Sigmoid colon (tissue), 4 donors: ENCODE measurements around the gene KRAS.

Experiments used
- EP300 ChIP-seq, 4 donors: sonication (generic); formaldehyde crosslinking; IDR thresholded peaks; one replicate each; pipeline ENCODE4 v1.6.1; 2017; ENCODE audit warnings: antibody characterized with exemption in 4 of 4
- POLR2A ChIP-seq, 2 donors: fragments of 450-650 bp; IDR thresholded peaks; one replicate each; pipeline ENCODE4 v1.6.1; 2016; ENCODE audit warnings: antibody characterized with exemption in 2 of 2, mild to moderate bottlenecking in 2 of 2, moderate library complexity in 2 of 2
- POLR2AphosphoS5 ChIP-seq, 4 donors: sonication (generic); formaldehyde crosslinking; IDR thresholded peaks; one replicate each; pipeline ENCODE4 v1.6.1; 2017; ENCODE audit warnings: antibody characterized with exemption in 4 of 4
- TF ChIP-seq, protein P1 (sequence below), 4 experiments: fragments of 450-650 bp in 3 of 4; fragments of 200-600 bp in 1 of 4; IDR thresholded peaks; one replicate each; pipeline ENCODE4 v1.5.1; 2016 to 2019; ENCODE audit warnings: antibody characterized with exemption in 4 of 4, mild to moderate bottlenecking in 3 of 4, moderate library complexity in 2 of 4

DNA sequence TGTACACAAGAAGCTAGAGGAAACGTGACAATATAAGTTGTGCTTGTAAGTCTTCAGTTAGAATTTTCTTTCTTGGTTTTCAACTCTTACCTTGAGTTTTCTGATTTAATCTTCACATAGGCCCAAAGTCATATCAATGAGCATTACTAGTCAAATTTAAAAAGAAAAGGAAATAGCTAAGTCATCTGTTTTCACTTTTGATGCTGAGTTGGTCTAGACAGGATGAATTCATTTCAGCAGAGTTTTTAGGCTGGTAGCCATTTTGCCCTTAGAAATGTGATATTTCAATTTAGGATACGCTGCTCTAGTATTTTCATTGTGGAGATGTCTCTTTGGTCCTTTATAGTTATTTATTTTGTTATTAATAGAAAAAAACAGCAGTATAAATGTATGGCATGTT, 44.6 kb upstream of the KRAS start:
- TF ChIP-seq, protein P1, sequence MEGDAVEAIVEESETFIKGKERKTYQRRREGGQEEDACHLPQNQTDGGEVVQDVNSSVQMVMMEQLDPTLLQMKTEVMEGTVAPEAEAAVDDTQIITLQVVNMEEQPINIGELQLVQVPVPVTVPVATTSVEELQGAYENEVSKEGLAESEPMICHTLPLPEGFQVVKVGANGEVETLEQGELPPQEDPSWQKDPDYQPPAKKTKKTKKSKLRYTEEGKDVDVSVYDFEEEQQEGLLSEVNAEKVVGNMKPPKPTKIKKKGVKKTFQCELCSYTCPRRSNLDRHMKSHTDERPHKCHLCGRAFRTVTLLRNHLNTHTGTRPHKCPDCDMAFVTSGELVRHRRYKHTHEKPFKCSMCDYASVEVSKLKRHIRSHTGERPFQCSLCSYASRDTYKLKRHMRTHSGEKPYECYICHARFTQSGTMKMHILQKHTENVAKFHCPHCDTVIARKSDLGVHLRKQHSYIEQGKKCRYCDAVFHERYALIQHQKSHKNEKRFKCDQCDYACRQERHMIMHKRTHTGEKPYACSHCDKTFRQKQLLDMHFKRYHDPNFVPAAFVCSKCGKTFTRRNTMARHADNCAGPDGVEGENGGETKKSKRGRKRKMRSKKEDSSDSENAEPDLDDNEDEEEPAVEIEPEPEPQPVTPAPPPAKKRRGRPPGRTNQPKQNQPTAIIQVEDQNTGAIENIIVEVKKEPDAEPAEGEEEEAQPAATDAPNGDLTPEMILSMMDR (IDR thresholded peaks at IDR 0.05): no peak
- TF ChIP-seq POLR2A (IDR thresholded peaks at IDR 0.05) (no peak), EP300 (IDR thresholded peaks at IDR 0.05) (no peak), POLR2AphosphoS5 (IDR thresholded peaks at IDR 0.05) (no peak)
